Measurements from ENCODE around the gene ABCC1. TPM values are rescaled to one million over a fixed set of nuclear protein-coding genes. Genes with fewer than 3 reads are reported as not detected.

Gene ABCC1
- total RNA-seq, 2 donors from 2014 or later, result 33.4 to 87.7 TPM

GRCh38 chr16:15970743-15971439 lies 21.5 kb downstream of the ABCC1 start:
- Histone ChIP-seq H3K27ac (no peak overlapping the region), H3K27me3 (replicated peaks; ENCODE audit: insufficient read depth) (no peaks in the 10 kb centered on the region), H3K36me3 (no peaks in the 10 kb centered on the region), H3K4me1 (replicated peaks) (peaks cover 3% of the 10 kb centered on the region), H3K4me3 (no peak overlapping the region), H3K9me3 (no peaks in the 10 kb centered on the region)
- intact Hi-C loops (cut with DNase I), result no loop called here
- 87% methylated on average over 7 of the region's 7 CpGs for WGBS
- TF ChIP-seq CTCF (IDR thresholded peaks at IDR 0.05) (no peak), POLR2AphosphoS5 (IDR thresholded peaks at IDR 0.05) (no peak), POLR2A (IDR thresholded peaks at IDR 0.05) (no peak)
- no peak for DNase-seq (ENCODE audit: low spot score)

- intact Hi-C loops (cut with DNase I), result no loop called here
- 83% methylated on average over 9 of the region's 9 CpGs for WGBS
- DNase-seq (ENCODE audit: low spot score), result no peak
- Histone ChIP-seq H3K27me3 (replicated peaks; ENCODE audit: insufficient read depth) (no peaks in the 10 kb centered on the region), H3K9me3 (no peaks in the 10 kb centered on the region), H3K4me1 (replicated peaks) (peaks cover 3% of the 10 kb centered on the region), H3K36me3 (no peaks in the 10 kb centered on the region), H3K4me3 (no peak overlapping the region), H3K27ac (no peak overlapping the region)
- TF ChIP-seq CTCF (IDR thresholded peaks at IDR 0.05) (no peak), POLR2A (IDR thresholded peaks at IDR 0.05) (no peak), POLR2AphosphoS5 (IDR thresholded peaks at IDR 0.05) (no peak)
Measured at GRCh38 chr16:15971440-15971815, 22.0 kb downstream of the ABCC1 start.

- Histone ChIP-seq H3K9me3 (no peaks in the 10 kb centered on the region), H3K27ac (no peak overlapping the region), H3K4me1 (replicated peaks) (no peaks in the 10 kb centered on the region), H3K36me3 (no peaks in the 10 kb centered on the region), H3K27me3 (replicated peaks; ENCODE audit: insufficient read depth) (no peaks in the 10 kb centered on the region), H3K4me3 (no peak overlapping the region)
- 33% methylated on average over 3 of the region's 3 CpGs for WGBS
- TF ChIP-seq CTCF (IDR thresholded peaks at IDR 0.05) (no peak), POLR2AphosphoS5 (IDR thresholded peaks at IDR 0.05) (no peak), POLR2A (IDR thresholded peaks at IDR 0.05) (no peak)
- DNase-seq (ENCODE audit: low spot score), result no peak
- intact Hi-C loops (cut with DNase I), result no loop called here
Measured at GRCh38 chr16:15972046-15972868, 22.8 kb downstream of the ABCC1 start.

GRCh38 chr16:15973421-15973820 lies 24.0 kb downstream of the ABCC1 start:
- DNase-seq (ENCODE audit: low spot score), result no peak
- H3K9me3 ChIP-seq, result no peaks in the 10 kb centered on the region
- TF ChIP-seq CTCF (IDR thresholded peaks at IDR 0.05) (no peak), POLR2AphosphoS5 (IDR thresholded peaks at IDR 0.05) (no peak), POLR2A (IDR thresholded peaks at IDR 0.05) (no peak)
- H3K4me1 ChIP-seq (replicated peaks), result no peaks in the 10 kb centered on the region
- H3K27ac ChIP-seq, result peak overlapping the region in 1 of 2 donors; percentile 7
- H3K27me3 ChIP-seq (replicated peaks; ENCODE audit: insufficient read depth), result no peaks in the 10 kb centered on the region
- intact Hi-C loops (cut with DNase I), result no loop called here
- H3K36me3 ChIP-seq, result no peaks in the 10 kb centered on the region
- no peak overlapping the region for H3K4me3 ChIP-seq
- WGBS, result 75% methylated on average over 5 of the region's 5 CpGs
